GM23338 (cell line): ENCODE results near the gene ULK4. TPM values are rescaled to one million over a fixed set of nuclear protein-coding genes. Genes with fewer than 3 reads are reported as not detected.

ENCODE experiments used
- ATAC-seq: fragments of 200-7000 bp; cut with Tn5 transposase; 3 replicates; pipeline ENCODE4 v1.9.1; 2020
- DNase-seq: peaks from one replicate; pipeline ENCODE4 v3.0.0-alpha.2; 2015; ENCODE audit warnings: low spot score
- H2AFZ ChIP-seq: fragments of 200-600 bp; sonication (generic); 2 replicates; pipeline ENCODE4 v1.8.0; 2016; ENCODE audit warnings: antibody characterized with exemption, mild to moderate bottlenecking, moderate library complexity
- H3F3A ChIP-seq: fragments of 200-600 bp; sonication (generic); replicated peaks from 2 replicates; pipeline ENCODE4 v1.8.0; 2017; ENCODE audit warnings: antibody characterized with exemption, mixed run types, low read depth
- H3K27ac ChIP-seq: fragments of 200-600 bp; sonication (generic); 2 replicates; pipeline ENCODE4 v1.6.1; 2016; ENCODE audit warnings: low read depth
- H3K27me3 ChIP-seq: fragments of 200-600 bp; sonication (generic); 2 replicates; pipeline ENCODE4 v1.8.0; 2016; ENCODE audit warnings: mild to moderate bottlenecking, mixed run types, moderate library complexity; ENCODE audit not compliant: insufficient read depth
- H3K36me3 ChIP-seq: fragments of 200-600 bp; sonication (generic); 2 replicates; pipeline ENCODE4 v1.8.0; 2016; ENCODE audit warnings: mild to moderate bottlenecking; ENCODE audit not compliant: insufficient read depth
- H3K4me1 ChIP-seq: fragments of 200-600 bp; sonication (generic); 2 replicates; pipeline ENCODE4 v1.8.0; 2016; ENCODE audit warnings: mild to moderate bottlenecking, moderate library complexity; ENCODE audit not compliant: insufficient read depth
- H3K4me2 ChIP-seq: fragments of 200-600 bp; sonication (generic); 2 replicates; pipeline ENCODE4 v1.7.1; 2017; ENCODE audit warnings: mixed run types
- H3K4me3 ChIP-seq: fragments of 200-600 bp; sonication (generic); 2 replicates; pipeline ENCODE4 v1.6.1; 2016; ENCODE audit warnings: mixed run types
- H3K79me2 ChIP-seq: fragments of 200-600 bp; sonication (generic); replicated peaks from 2 replicates; pipeline ENCODE4 v1.8.0; 2017; ENCODE audit warnings: mild to moderate bottlenecking; ENCODE audit not compliant: insufficient read depth
- H3K9me2 ChIP-seq: fragments of 200-600 bp; sonication (generic); 2 replicates; pipeline ENCODE4 v1.8.0; 2017; ENCODE audit not compliant: insufficient read depth
- H4K20me1 ChIP-seq: fragments of 200-600 bp; sonication (generic); replicated peaks from 2 replicates; pipeline ENCODE4 v1.8.0; 2017; ENCODE audit warnings: mild to moderate bottlenecking; ENCODE audit not compliant: insufficient read depth
- H3K27ac Mint-ChIP-seq: 2 replicates; pipeline ENCODE4 v1.8.0; 2020; ENCODE audit warnings: inconsistent platforms, mild to moderate bottlenecking, moderate library complexity, mixed read lengths
- H3K27me3 Mint-ChIP-seq: 3 replicates; pipeline ENCODE4 v1.8.0; 2022; ENCODE audit warnings: low read depth, mild to moderate bottlenecking, moderate library complexity, mixed read lengths, inconsistent platforms; ENCODE audit not compliant: insufficient read depth, poor library complexity
- H3K36me3 Mint-ChIP-seq: 3 replicates; pipeline ENCODE4 v1.8.0; 2021; ENCODE audit warnings: low read depth, mild to moderate bottlenecking, inconsistent platforms, moderate library complexity, mixed read lengths
- H3K4me1 Mint-ChIP-seq: 3 replicates; pipeline ENCODE4 v1.8.0; 2020; ENCODE audit warnings: mild to moderate bottlenecking, inconsistent platforms, mixed read lengths
- H3K4me3 Mint-ChIP-seq: 3 replicates; pipeline ENCODE4 v1.8.0; 2021; ENCODE audit warnings: moderate library complexity, mild to moderate bottlenecking, inconsistent platforms, mixed read lengths
- H3K9me3 Mint-ChIP-seq: 3 replicates; pipeline ENCODE4 v1.8.0; 2020; ENCODE audit warnings: moderate library complexity, mild to moderate bottlenecking, inconsistent platforms, mixed read lengths
- CREB1 ChIP-seq: fragments of 250-450 bp; sonication (Bioruptor Pico); IDR thresholded peaks from 2 replicates; pipeline ENCODE4 v1.5.0; 2020; ENCODE audit warnings: low read depth, mild to moderate bottlenecking, moderate library complexity
- CTCF ChIP-seq, 2 experiments: fragments of 200-600 bp in 1 of 2; sonication (generic) in 1 of 2; conservative IDR thresholded peaks; 2 replicates each; pipeline versions ENCODE4 v1.5.1 to v1.6.1; 2016 to 2017; ENCODE audit warnings: antibody characterized with exemption in 2 of 2, low read depth in 2 of 2, mild to moderate bottlenecking in 2 of 2, moderate library complexity in 1 of 2
- ETS1 ChIP-seq: IDR thresholded peaks from 2 replicates; pipeline ENCODE4 v1.6.1; 2016; ENCODE audit warnings: antibody characterized with exemption
- EZH2phosphoT487 ChIP-seq: fragments of 200-600 bp; sonication (generic); IDR thresholded peaks from one replicate; pipeline ENCODE4 v1.8.1; 2018; ENCODE audit warnings: antibody characterized with exemption; ENCODE audit not compliant: unreplicated experiment
- JUNB ChIP-seq: IDR thresholded peaks from one replicate; pipeline ENCODE4 v1.6.1; 2016; ENCODE audit warnings: antibody characterized with exemption; ENCODE audit not compliant: unreplicated experiment
- NANOG ChIP-seq: IDR thresholded peaks from 2 replicates; pipeline ENCODE4 v1.6.1; 2016; ENCODE audit warnings: antibody characterized with exemption, borderline replicate concordance
- POLR2AphosphoS5 ChIP-seq: IDR thresholded peaks from 2 replicates; pipeline ENCODE4 v1.6.1; 2016; ENCODE audit warnings: antibody characterized with exemption, low read depth
- REST ChIP-seq: IDR thresholded peaks from one replicate; pipeline ENCODE4 v1.6.1; 2018; ENCODE audit warnings: antibody characterized with exemption; ENCODE audit not compliant: unreplicated experiment
- STAT1 ChIP-seq: IDR thresholded peaks from one replicate; pipeline ENCODE4 v1.6.1; 2016; ENCODE audit warnings: antibody characterized with exemption; ENCODE audit not compliant: unreplicated experiment
- ZNF114 ChIP-seq: fragments of 250-450 bp; sonication (Bioruptor Pico); IDR thresholded peaks from 2 replicates; pipeline ENCODE4 v1.5.0; 2020; ENCODE audit warnings: mild to moderate bottlenecking, moderate library complexity
- polyA plus RNA-seq: library from polyadenylated mRNA; unstranded; fragments of >200 nt; fragmentation: Nextera tagmentation; extraction: Ambion mirVana; gene quantifications from 2 replicates; pipeline ENCODE4 v1.2.1, GENCODE V29; 2016
- total RNA-seq: library from RNA; depleted of rRNA; stranded (reverse); fragments of >200 nt; shearing (Covaris generic); gene quantifications from 2 replicates; pipeline ENCODE4 v1.2.3, GENCODE V29; 2014
- TF ChIP-seq, protein P1 (sequence below): fragments of 250-450 bp; sonication (Bioruptor Pico); IDR thresholded peaks from 2 replicates; pipeline ENCODE4 v1.5.0; 2020; ENCODE audit warnings: mild to moderate bottlenecking, moderate library complexity

ULK4 gene
- total and polyA plus RNA-seq, 2 experiments from 2014 or later = 20.8 to 41.4 TPM

DNA sequence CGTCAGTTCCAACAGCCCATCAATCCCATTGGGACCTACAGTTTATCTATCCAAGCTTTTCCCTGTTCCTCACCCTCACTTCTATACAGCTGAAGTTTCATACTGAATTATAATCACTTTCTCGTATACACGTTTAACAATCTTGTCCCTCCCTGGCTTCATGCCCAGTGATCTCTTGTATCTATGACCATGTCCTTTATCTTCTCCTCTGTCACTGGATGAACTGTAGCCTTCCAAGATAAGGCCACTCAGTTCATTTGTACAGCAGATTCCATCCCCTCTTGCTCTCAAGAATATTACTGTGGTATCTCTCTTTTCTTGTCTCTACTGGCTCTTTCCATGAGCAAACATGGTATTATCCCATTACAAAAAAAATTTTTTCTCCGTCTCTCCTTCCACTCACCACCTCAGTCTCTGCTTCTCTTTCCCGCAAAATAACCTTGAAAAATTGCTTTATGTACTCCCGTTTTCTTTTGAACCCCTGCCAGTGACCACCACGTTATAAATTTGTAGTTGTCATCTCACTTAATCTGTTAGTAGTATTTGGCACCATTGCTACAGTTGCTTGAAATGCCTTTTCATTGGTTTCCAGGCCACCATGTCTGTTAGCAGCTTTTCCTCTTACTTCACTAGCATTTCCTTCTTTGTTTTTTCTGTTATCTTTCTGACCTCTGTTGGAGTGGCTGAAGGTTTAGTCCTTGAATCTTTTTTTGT lies 753.2 kb downstream of the ULK4 start (continued):
- TF ChIP-seq, protein P1, sequence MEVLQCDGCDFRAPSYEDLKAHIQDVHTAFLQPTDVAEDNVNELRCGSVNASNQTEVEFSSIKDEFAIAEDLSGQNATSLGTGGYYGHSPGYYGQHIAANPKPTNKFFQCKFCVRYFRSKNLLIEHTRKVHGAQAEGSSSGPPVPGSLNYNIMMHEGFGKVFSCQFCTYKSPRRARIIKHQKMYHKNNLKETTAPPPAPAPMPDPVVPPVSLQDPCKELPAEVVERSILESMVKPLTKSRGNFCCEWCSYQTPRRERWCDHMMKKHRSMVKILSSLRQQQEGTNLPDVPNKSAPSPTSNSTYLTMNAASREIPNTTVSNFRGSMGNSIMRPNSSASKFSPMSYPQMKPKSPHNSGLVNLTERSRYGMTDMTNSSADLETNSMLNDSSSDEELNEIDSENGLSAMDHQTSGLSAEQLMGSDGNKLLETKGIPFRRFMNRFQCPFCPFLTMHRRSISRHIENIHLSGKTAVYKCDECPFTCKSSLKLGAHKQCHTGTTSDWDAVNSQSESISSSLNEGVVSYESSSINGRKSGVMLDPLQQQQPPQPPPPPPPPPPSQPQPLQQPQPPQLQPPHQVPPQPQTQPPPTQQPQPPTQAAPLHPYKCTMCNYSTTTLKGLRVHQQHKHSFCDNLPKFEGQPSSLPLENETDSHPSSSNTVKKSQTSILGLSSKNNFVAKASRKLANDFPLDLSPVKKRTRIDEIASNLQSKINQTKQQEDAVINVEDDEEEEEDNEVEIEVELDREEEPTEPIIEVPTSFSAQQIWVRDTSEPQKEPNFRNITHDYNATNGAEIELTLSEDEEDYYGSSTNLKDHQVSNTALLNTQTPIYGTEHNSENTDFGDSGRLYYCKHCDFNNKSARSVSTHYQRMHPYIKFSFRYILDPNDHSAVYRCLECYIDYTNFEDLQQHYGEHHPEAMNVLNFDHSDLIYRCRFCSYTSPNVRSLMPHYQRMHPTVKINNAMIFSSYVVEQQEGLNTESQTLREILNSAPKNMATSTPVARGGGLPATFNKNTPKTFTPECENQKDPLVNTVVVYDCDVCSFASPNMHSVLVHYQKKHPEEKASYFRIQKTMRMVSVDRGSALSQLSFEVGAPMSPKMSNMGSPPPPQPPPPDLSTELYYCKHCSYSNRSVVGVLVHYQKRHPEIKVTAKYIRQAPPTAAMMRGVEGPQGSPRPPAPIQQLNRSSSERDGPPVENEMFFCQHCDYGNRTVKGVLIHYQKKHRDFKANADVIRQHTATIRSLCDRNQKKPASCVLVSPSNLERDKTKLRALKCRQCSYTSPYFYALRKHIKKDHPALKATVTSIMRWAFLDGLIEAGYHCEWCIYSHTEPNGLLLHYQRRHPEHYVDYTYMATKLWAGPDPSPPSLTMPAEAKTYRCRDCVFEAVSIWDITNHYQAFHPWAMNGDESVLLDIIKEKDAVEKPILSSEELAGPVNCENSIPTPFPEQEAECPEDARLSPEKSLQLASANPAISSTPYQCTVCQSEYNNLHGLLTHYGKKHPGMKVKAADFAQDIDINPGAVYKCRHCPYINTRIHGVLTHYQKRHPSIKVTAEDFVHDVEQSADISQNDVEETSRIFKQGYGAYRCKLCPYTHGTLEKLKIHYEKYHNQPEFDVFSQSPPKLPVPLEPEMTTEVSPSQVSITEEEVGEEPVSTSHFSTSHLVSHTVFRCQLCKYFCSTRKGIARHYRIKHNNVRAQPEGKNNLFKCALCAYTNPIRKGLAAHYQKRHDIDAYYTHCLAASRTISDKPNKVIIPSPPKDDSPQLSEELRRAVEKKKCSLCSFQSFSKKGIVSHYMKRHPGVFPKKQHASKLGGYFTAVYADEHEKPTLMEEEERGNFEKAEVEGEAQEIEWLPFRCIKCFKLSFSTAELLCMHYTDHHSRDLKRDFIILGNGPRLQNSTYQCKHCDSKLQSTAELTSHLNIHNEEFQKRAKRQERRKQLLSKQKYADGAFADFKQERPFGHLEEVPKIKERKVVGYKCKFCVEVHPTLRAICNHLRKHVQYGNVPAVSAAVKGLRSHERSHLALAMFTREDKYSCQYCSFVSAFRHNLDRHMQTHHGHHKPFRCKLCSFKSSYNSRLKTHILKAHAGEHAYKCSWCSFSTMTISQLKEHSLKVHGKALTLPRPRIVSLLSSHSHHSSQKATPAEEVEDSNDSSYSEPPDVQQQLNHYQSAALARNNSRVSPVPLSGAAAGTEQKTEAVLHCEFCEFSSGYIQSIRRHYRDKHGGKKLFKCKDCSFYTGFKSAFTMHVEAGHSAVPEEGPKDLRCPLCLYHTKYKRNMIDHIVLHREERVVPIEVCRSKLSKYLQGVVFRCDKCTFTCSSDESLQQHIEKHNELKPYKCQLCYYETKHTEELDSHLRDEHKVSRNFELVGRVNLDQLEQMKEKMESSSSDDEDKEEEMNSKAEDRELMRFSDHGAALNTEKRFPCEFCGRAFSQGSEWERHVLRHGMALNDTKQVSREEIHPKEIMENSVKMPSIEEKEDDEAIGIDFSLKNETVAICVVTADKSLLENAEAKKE (CRISPR knock-in tag) = no peak
- no peak for TF ChIP-seq ZNF114 (CRISPR knock-in tag)

DNA sequence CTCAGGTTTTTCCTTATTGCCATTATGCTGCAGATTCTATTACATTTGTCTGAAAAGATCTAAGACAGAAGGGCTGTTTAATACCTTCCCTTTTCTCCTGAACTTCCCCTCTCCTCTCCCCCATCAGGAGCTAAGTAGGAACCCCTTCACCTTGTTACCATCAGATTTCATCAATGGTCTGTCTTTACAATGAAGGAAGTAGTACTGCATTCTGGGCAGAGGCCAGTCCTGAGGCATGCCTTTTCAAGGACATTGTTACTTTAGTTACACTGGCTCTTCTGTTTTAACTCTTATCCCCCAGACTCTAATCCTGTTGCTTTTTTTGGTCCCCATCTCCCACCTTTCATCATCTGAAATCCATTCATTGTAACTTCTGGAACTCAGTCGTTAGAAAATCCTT lies 754.5 kb downstream of the ULK4 start:
- Mint-ChIP-seq H3K4me3 (no peak overlapping the region), H3K9me3 (no peaks in the 10 kb centered on the region), H3K4me1 (peaks cover 75% of the 10 kb centered on the region), H3K27ac (no peak overlapping the region), H3K36me3 (peaks cover 11% of the 10 kb centered on the region; the same call in 2 of the 3 replicates), H3K27me3 (peaks cover 2% of the 10 kb centered on the region)
- Histone ChIP-seq H3K27ac (no peak overlapping the region), H3K27me3 (no peaks in the 10 kb centered on the region), H3K4me2 (peak overlapping the region; percentile 53), H3K4me1 (peaks cover 70% of the 10 kb centered on the region), H3F3A (no peaks in the 10 kb centered on the region), H3K79me2 (peaks cover 100% of the 10 kb centered on the region), H4K20me1 (peaks cover 89% of the 10 kb centered on the region), H3K4me3 (peak overlapping the region; percentile 33), H3K9me2 (no peaks in the 10 kb centered on the region), H3K36me3 (no peaks in the 10 kb centered on the region), H2AFZ (no peak overlapping the region)
- ATAC-seq = peak; percentile 33
- no peak for DNase-seq
- TF ChIP-seq JUNB = no peak
- no peak for TF ChIP-seq CREB1 (CRISPR knock-in tag)
- TF ChIP-seq CTCF (conservative IDR thresholded peaks at IDR 0.05; ENCODE audit: low read depth in 2 of 2) = no peak
- no peak for TF ChIP-seq EZH2phosphoT487
- TF ChIP-seq NANOG = no peak
- TF ChIP-seq STAT1 = no peak
- TF ChIP-seq POLR2AphosphoS5 = no peak
- no peak for TF ChIP-seq REST
- TF ChIP-seq ETS1 = no peak
